Measurements from ENCODE around the gene CREB3L2.

CREB3L2 gene

GRCh38 chr7:137880432-137880831 lies 121.5 kb downstream of the CREB3L2 start:
- no peak overlapping the region for H3K27ac ChIP-seq (ENCODE audit: low read depth, low read length)
- H4K91ac ChIP-seq (ENCODE audit: low read depth, low read length): no peak overlapping the region
- H3K14ac ChIP-seq (ENCODE audit: low read length): no peak overlapping the region
- peaks cover 2% of the 10 kb centered on the region for H3K9me3 ChIP-seq (ENCODE audit: insufficient read depth, low read depth, low read length)
- peaks cover 49 to 72% of the 10 kb centered on the region in 2 experiments for H3K36me3 ChIP-seq (ENCODE audit: control insufficient read depth in 1 of 2, insufficient read depth in 2 of 2, low read length in 2 of 2)
- peaks cover 0 to 5% of the 10 kb centered on the region in 2 experiments for H3K4me1 ChIP-seq (ENCODE audit: control insufficient read depth in 1 of 2, insufficient read depth in 2 of 2, low read length in 2 of 2)
- no peak overlapping the region for H2AFZ ChIP-seq (ENCODE audit: insufficient read depth, low read length, poor library complexity)
- H3K4ac ChIP-seq (ENCODE audit: low read depth, low read length): no peak overlapping the region
- no peak overlapping the region for H2BK12ac ChIP-seq (ENCODE audit: low read length)
- no peak overlapping the region for H3K23ac ChIP-seq (ENCODE audit: low read length)
- no peak overlapping the region for H2BK5ac ChIP-seq (ENCODE audit: low read depth, low read length, poor library complexity)
- H4K12ac ChIP-seq (ENCODE audit: low read depth, low read length): no peak overlapping the region
- WGBS (ENCODE audit: extremely low coverage, insufficient coverage, insufficient read length): no CpG with 5 or more reads among the region's 5 CpGs
- H3K9ac ChIP-seq (ENCODE audit: low read length): no peak overlapping the region
- no peak overlapping the region for H4K8ac ChIP-seq (ENCODE audit: low read depth, low read length)
- DNase-seq: peak; percentile 76 to 89
- H2BK120ac ChIP-seq (ENCODE audit: insufficient read depth, low read length, poor library complexity): no peak overlapping the region
- no peak overlapping the region for H3K18ac ChIP-seq (ENCODE audit: low read length)
- H3K79me1 ChIP-seq (ENCODE audit: low read length): no peaks in the 10 kb centered on the region
- no peak overlapping the region for H3K4me3 ChIP-seq (ENCODE audit: low read depth, low read length)
- H3K27me3 ChIP-seq (ENCODE audit: insufficient read depth, low read length): no peaks in the 10 kb centered on the region
- H3K4me2 ChIP-seq (ENCODE audit: low read length): no peak overlapping the region
- H3K79me2 ChIP-seq (ENCODE audit: control insufficient read depth, insufficient read depth, low read length, poor library complexity): no peaks in the 10 kb centered on the region
- no peak overlapping the region for H2AK5ac ChIP-seq (ENCODE audit: low read length)

GRCh38 chr7:137879357-137880158 lies 122.3 kb downstream of the CREB3L2 start:
- no peak overlapping the region for H4K91ac ChIP-seq (ENCODE audit: low read depth, low read length)
- no peak overlapping the region for H3K23ac ChIP-seq (ENCODE audit: low read length)
- peaks cover 2% of the 10 kb centered on the region for H3K9me3 ChIP-seq (ENCODE audit: insufficient read depth, low read depth, low read length)
- H3K36me3 ChIP-seq (ENCODE audit: control insufficient read depth in 1 of 2, insufficient read depth in 2 of 2, low read length in 2 of 2): peaks cover 42 to 68% of the 10 kb centered on the region in 2 experiments
- no peak overlapping the region for H3K14ac ChIP-seq (ENCODE audit: low read length)
- no peak overlapping the region for H2AK5ac ChIP-seq (ENCODE audit: low read length)
- no peak overlapping the region for H3K9ac ChIP-seq (ENCODE audit: low read length)
- H3K4me1 ChIP-seq (ENCODE audit: control insufficient read depth in 1 of 2, insufficient read depth in 2 of 2, low read length in 2 of 2): peaks cover 0 to 5% of the 10 kb centered on the region in 2 experiments
- H3K4ac ChIP-seq (ENCODE audit: low read depth, low read length): no peak overlapping the region
- no peaks in the 10 kb centered on the region for H3K27me3 ChIP-seq (ENCODE audit: insufficient read depth, low read length)
- H2AFZ ChIP-seq (ENCODE audit: insufficient read depth, low read length, poor library complexity): no peak overlapping the region
- H2BK12ac ChIP-seq (ENCODE audit: low read length): no peak overlapping the region
- no CpG with 5 or more reads among the region's 20 CpGs for WGBS (ENCODE audit: extremely low coverage, insufficient coverage, insufficient read length)
- no peaks in the 10 kb centered on the region for H3K79me2 ChIP-seq (ENCODE audit: control insufficient read depth, insufficient read depth, low read length, poor library complexity)
- no peak overlapping the region for H3K4me2 ChIP-seq (ENCODE audit: low read length)
- no peak overlapping the region for H3K18ac ChIP-seq (ENCODE audit: low read length)
- H4K12ac ChIP-seq (ENCODE audit: low read depth, low read length): no peak overlapping the region
- H3K79me1 ChIP-seq (ENCODE audit: low read length): no peaks in the 10 kb centered on the region
- H2BK120ac ChIP-seq (ENCODE audit: insufficient read depth, low read length, poor library complexity): no peak overlapping the region
- H3K4me3 ChIP-seq (ENCODE audit: low read depth, low read length): no peak overlapping the region
- H3K27ac ChIP-seq (ENCODE audit: low read depth, low read length): peak overlapping the region; percentile 13
- DNase-seq: no peak
- no peak overlapping the region for H4K8ac ChIP-seq (ENCODE audit: low read depth, low read length)
- H2BK5ac ChIP-seq (ENCODE audit: low read depth, low read length, poor library complexity): no peak overlapping the region

- no peak overlapping the region for H2BK12ac ChIP-seq (ENCODE audit: low read length)
- no peak overlapping the region for H3K18ac ChIP-seq (ENCODE audit: low read length)
- no peak overlapping the region for H2BK5ac ChIP-seq (ENCODE audit: low read depth, low read length, poor library complexity)
- H3K14ac ChIP-seq (ENCODE audit: low read length): no peak overlapping the region
- H3K23ac ChIP-seq (ENCODE audit: low read length): no peak overlapping the region
- H4K8ac ChIP-seq (ENCODE audit: low read depth, low read length): peak overlapping the region; percentile 6
- no peak for DNase-seq
- H4K91ac ChIP-seq (ENCODE audit: low read depth, low read length): no peak overlapping the region
- no peak overlapping the region for H3K4me3 ChIP-seq (ENCODE audit: low read depth, low read length)
- peaks cover 0 to 5% of the 10 kb centered on the region in 2 experiments for H3K4me1 ChIP-seq (ENCODE audit: control insufficient read depth in 1 of 2, insufficient read depth in 2 of 2, low read length in 2 of 2)
- H3K27me3 ChIP-seq (ENCODE audit: insufficient read depth, low read length): no peaks in the 10 kb centered on the region
- no peak overlapping the region for H2BK120ac ChIP-seq (ENCODE audit: insufficient read depth, low read length, poor library complexity)
- H3K4ac ChIP-seq (ENCODE audit: low read depth, low read length): no peak overlapping the region
- no peak overlapping the region for H3K9ac ChIP-seq (ENCODE audit: low read length)
- H3K4me2 ChIP-seq (ENCODE audit: low read length): no peak overlapping the region
- H4K12ac ChIP-seq (ENCODE audit: low read depth, low read length): no peak overlapping the region
- no peak overlapping the region for H3K27ac ChIP-seq (ENCODE audit: low read depth, low read length)
- H3K9me3 ChIP-seq (ENCODE audit: insufficient read depth, low read depth, low read length): peaks cover 2% of the 10 kb centered on the region
- no peak overlapping the region for H2AK5ac ChIP-seq (ENCODE audit: low read length)
- H2AFZ ChIP-seq (ENCODE audit: insufficient read depth, low read length, poor library complexity): no peak overlapping the region
- no peaks in the 10 kb centered on the region for H3K79me1 ChIP-seq (ENCODE audit: low read length)
- peaks cover 41 to 67% of the 10 kb centered on the region in 2 experiments for H3K36me3 ChIP-seq (ENCODE audit: control insufficient read depth in 1 of 2, insufficient read depth in 2 of 2, low read length in 2 of 2)
- WGBS (ENCODE audit: extremely low coverage, insufficient coverage, insufficient read length): no CpG with 5 or more reads among the region's 8 CpGs
- no peaks in the 10 kb centered on the region for H3K79me2 ChIP-seq (ENCODE audit: control insufficient read depth, insufficient read depth, low read length, poor library complexity)
These were observed 123.4 kb downstream of the CREB3L2 start for GRCh38 chr7:137878333-137878961.

- no peaks in the 10 kb centered on the region for H3K9me3 ChIP-seq (ENCODE audit: insufficient read depth, low read depth, low read length)
- WGBS (ENCODE audit: extremely low coverage, insufficient coverage, insufficient read length): no CpG with 5 or more reads among the region's 5 CpGs
- no peak overlapping the region for H3K4ac ChIP-seq (ENCODE audit: low read depth, low read length)
- no peak overlapping the region for H3K14ac ChIP-seq (ENCODE audit: low read length)
- H3K27ac ChIP-seq (ENCODE audit: low read depth, low read length): no peak overlapping the region
- H3K79me2 ChIP-seq (ENCODE audit: control insufficient read depth, insufficient read depth, low read length, poor library complexity): no peaks in the 10 kb centered on the region
- peaks cover 0 to 5% of the 10 kb centered on the region in 2 experiments for H3K4me1 ChIP-seq (ENCODE audit: control insufficient read depth in 1 of 2, insufficient read depth in 2 of 2, low read length in 2 of 2)
- H2AFZ ChIP-seq (ENCODE audit: insufficient read depth, low read length, poor library complexity): no peak overlapping the region
- no peak overlapping the region for H2BK120ac ChIP-seq (ENCODE audit: insufficient read depth, low read length, poor library complexity)
- H3K4me3 ChIP-seq (ENCODE audit: low read depth, low read length): no peak overlapping the region
- no peaks in the 10 kb centered on the region for H3K27me3 ChIP-seq (ENCODE audit: insufficient read depth, low read length)
- no peak overlapping the region for H4K12ac ChIP-seq (ENCODE audit: low read depth, low read length)
- H3K18ac ChIP-seq (ENCODE audit: low read length): no peak overlapping the region
- H3K36me3 ChIP-seq (ENCODE audit: control insufficient read depth in 1 of 2, insufficient read depth in 2 of 2, low read length in 2 of 2): peaks cover 36 to 66% of the 10 kb centered on the region in 2 experiments
- H2BK5ac ChIP-seq (ENCODE audit: low read depth, low read length, poor library complexity): no peak overlapping the region
- H3K4me2 ChIP-seq (ENCODE audit: low read length): no peak overlapping the region
- H4K8ac ChIP-seq (ENCODE audit: low read depth, low read length): no peak overlapping the region
- no peak overlapping the region for H4K91ac ChIP-seq (ENCODE audit: low read depth, low read length)
- H3K79me1 ChIP-seq (ENCODE audit: low read length): no peaks in the 10 kb centered on the region
- no peak for DNase-seq
- H3K9ac ChIP-seq (ENCODE audit: low read length): no peak overlapping the region
- no peak overlapping the region for H3K23ac ChIP-seq (ENCODE audit: low read length)
- H2BK12ac ChIP-seq (ENCODE audit: low read length): no peak overlapping the region
- no peak overlapping the region for H2AK5ac ChIP-seq (ENCODE audit: low read length)
These were observed 124.7 kb downstream of the CREB3L2 start for GRCh38 chr7:137877027-137877675.
